Testis (tissue), 3 donors: ENCODE results near the gene MEG3. TPM values are rescaled to one million over a fixed set of nuclear protein-coding genes. Genes with fewer than 3 reads are reported as not detected.

Experiments
- DNase-seq: peaks from one replicate; pipeline ENCODE4 v3.0.0-alpha.2; 2019
- H3K27ac ChIP-seq, 2 donors: fragments of 200-600 bp; sonication (generic); one replicate each; pipeline ENCODE4 v1.5.1; 2019
- H3K27me3 ChIP-seq: fragments of 200-600 bp; sonication (generic); one replicate; pipeline ENCODE4 v1.5.1; 2019
- H3K36me3 ChIP-seq: fragments of 200-600 bp; sonication (generic); one replicate; pipeline ENCODE4 v1.5.1; 2017; ENCODE audit warnings: low read depth; ENCODE audit errors: missing control alignments
- H3K4me1 ChIP-seq: fragments of 200-600 bp; sonication (generic); one replicate; pipeline ENCODE4 v1.5.1; 2019
- H3K4me3 ChIP-seq, 2 donors: fragments of 200-600 bp; sonication (generic); one replicate each; pipeline ENCODE4 v1.5.1; 2017 to 2019
- H3K9me3 ChIP-seq: fragments of 200-600 bp; sonication (generic); one replicate; pipeline ENCODE4 v1.5.1; 2017
- CTCF ChIP-seq, 3 experiments: fragments of 450-650 bp in 2 of 3; fragments of 200-600 bp in 1 of 3; sonication (generic) in 1 of 3; IDR thresholded peaks; one replicate each; pipeline ENCODE4 v1.5.1; 2016 to 2019; ENCODE audit warnings: antibody characterized with exemption in 3 of 3, mild to moderate bottlenecking in 2 of 3, moderate library complexity in 1 of 3
- POLR2A ChIP-seq: fragments of 450-650 bp; IDR thresholded peaks from one replicate; pipeline ENCODE4 v1.6.1; 2017; ENCODE audit warnings: antibody characterized with exemption, mild to moderate bottlenecking, moderate library complexity
- WGBS, 2 donors: methylation state at CpG; one replicate each; pipeline ENCODE4 v1.1.5; 2018; 5-methylcytosine and 5-hydroxymethylcytosine counted together
- intact Hi-C: fragments of 100-400 bp; cut with DNase I; formaldehyde crosslinking; loops from one replicate; pipeline ENCODE4 v1.15.1; 2023; ENCODE audit warnings: low total_unique reads
- polyA plus RNA-seq: library from polyadenylated mRNA; stranded (reverse); fragments of 350-450 nt; fragmentation: Illumina TruSeq; extraction: RNeasy Lipid Tissue Mini Kit (QIAGEN cat#74804); gene quantifications from one replicate; pipeline ENCODE4 v1.2.3, GENCODE V29; 2014; ENCODE audit warnings: low read depth, low replicate concordance; ENCODE audit not compliant: insufficient read depth
- total RNA-seq, 2 donors: library from RNA; depleted of rRNA; stranded (reverse); fragments of >200 nt; gene quantifications; one replicate each; pipeline ENCODE4 v1.2.3, GENCODE V29; 2016

The MEG3 gene
- total and polyA plus RNA-seq, 3 donors from 2014 or later, result 107 to 324 (median 228) TPM

- intact Hi-C loops, result no loop called here
These were observed 26.2 kb downstream of the MEG3 start for GRCh38 chr14:100851946-100852620.

GRCh38 chr14:100854435-100854834 lies 28.5 kb downstream of the MEG3 start:
- H3K4me1 ChIP-seq, result no peaks in the 10 kb centered on the region
- no peaks in the 10 kb centered on the region for H3K27me3 ChIP-seq
- WGBS, 2 donors, result 95 to 100% methylated on average over 5 of the region's 5 CpGs
- H3K4me3 ChIP-seq, result no peak overlapping the region
- no peak overlapping the region for H3K27ac ChIP-seq
- no peak for TF ChIP-seq CTCF (IDR thresholded peaks at IDR 0.05)
- no peak for TF ChIP-seq POLR2A
- H3K36me3 ChIP-seq, result no peaks in the 10 kb centered on the region
- no peaks in the 10 kb centered on the region for H3K9me3 ChIP-seq
- DNase-seq, result no peak
- intact Hi-C loops, result no loop called here

More at GRCh38 chr14:100851946-100852620, 26.2 kb downstream of the MEG3 start:
- peak; percentile 33 for DNase-seq
- H3K4me3 ChIP-seq, result no peak overlapping the region
- WGBS, 2 donors, result 75 to 77% methylated on average over 12 to 14 of the region's 14 CpGs
- H3K9me3 ChIP-seq, result no peaks in the 10 kb centered on the region
- H3K36me3 ChIP-seq, result no peaks in the 10 kb centered on the region
- TF ChIP-seq POLR2A (no peak), CTCF (IDR thresholded peaks at IDR 0.05) (no peak)
- H3K27me3 ChIP-seq, result no peaks in the 10 kb centered on the region
- H3K4me1 ChIP-seq, result no peaks in the 10 kb centered on the region
- H3K27ac ChIP-seq, result no peak overlapping the region

- TF ChIP-seq POLR2A (no peak), CTCF (IDR thresholded peaks at IDR 0.05) (no peak)
- no peaks in the 10 kb centered on the region for H3K36me3 ChIP-seq
- H3K9me3 ChIP-seq, result no peaks in the 10 kb centered on the region
- 86 to 87% methylated on average over 18 of the region's 18 CpGs for WGBS, 2 donors
- intact Hi-C loops, result no loop called here
- no peak for DNase-seq
- H3K27me3 ChIP-seq, result no peaks in the 10 kb centered on the region
- no peak overlapping the region for H3K4me3 ChIP-seq
- H3K27ac ChIP-seq, result no peak overlapping the region
- no peaks in the 10 kb centered on the region for H3K4me1 ChIP-seq
These were observed 29.5 kb downstream of the MEG3 start for GRCh38 chr14:100855256-100855930.

- no peaks in the 10 kb centered on the region for H3K4me1 ChIP-seq
- no peak overlapping the region for H3K27ac ChIP-seq
- intact Hi-C loops, result no loop called here
- no peaks in the 10 kb centered on the region for H3K27me3 ChIP-seq
- TF ChIP-seq CTCF (IDR thresholded peaks at IDR 0.05) (no peak), POLR2A (no peak)
- H3K9me3 ChIP-seq, result no peaks in the 10 kb centered on the region
- WGBS, 2 donors, result 84 to 87% methylated on average over 19 to 20 of the region's 20 CpGs
- no peaks in the 10 kb centered on the region for H3K36me3 ChIP-seq
- no peak overlapping the region for H3K4me3 ChIP-seq
- DNase-seq, result no peak
These were observed 30.4 kb downstream of the MEG3 start for GRCh38 chr14:100856056-100856950.
